Lower lobe of right lung (tissue), 2 donors: ENCODE results near the gene SIL1. TPM values are rescaled to one million over a fixed set of nuclear protein-coding genes. Genes with fewer than 3 reads are reported as not detected.

Source experiments
- ATAC-seq, 2 donors: fragments of 200-7000 bp; cut with Tn5 transposase; one replicate each; pipeline ENCODE4 v1.9.1; 2020 to 2022; ENCODE audit warnings: mild to moderate bottlenecking in 2 of 2, moderate library complexity in 2 of 2
- DNase-seq: peaks from one replicate; pipeline ENCODE4 v3.0.0-alpha.2; 2020
- H3K27ac ChIP-seq: fragments of 200-600 bp; one replicate; pipeline ENCODE4 v1.8.0; 2022
- H3K27me3 ChIP-seq: fragments of 200-600 bp; one replicate; pipeline ENCODE4 v1.8.0; 2022; ENCODE audit warnings: low read depth
- H3K36me3 ChIP-seq: fragments of 200-600 bp; one replicate; pipeline ENCODE4 v1.8.0; 2022; ENCODE audit warnings: mild to moderate bottlenecking
- H3K4me1 ChIP-seq: fragments of 200-600 bp; one replicate; pipeline ENCODE4 v1.8.0; 2022
- H3K4me3 ChIP-seq: fragments of 200-600 bp; one replicate; pipeline ENCODE4 v1.8.0; 2022; ENCODE audit warnings: mild to moderate bottlenecking
- H3K9me3 ChIP-seq: fragments of 200-600 bp; one replicate; pipeline ENCODE4 v1.8.0; 2022
- CTCF ChIP-seq: fragments of 200-600 bp; IDR thresholded peaks from one replicate; pipeline ENCODE4 v1.8.0; 2022; ENCODE audit warnings: antibody characterized with exemption, mild to moderate bottlenecking
- intact Hi-C: fragments of 100-400 bp; cut with DNase I; formaldehyde crosslinking; loops from one replicate; pipeline ENCODE4 v1.11.0; 2022
- total RNA-seq: library from RNA; stranded (reverse); fragmentation: NEBNext Ultra II Directional; extraction: Animal tissue kit (Norgen Biotek cat#: 25700); gene quantifications from one replicate; pipeline ENCODE4 v1.2.1, GENCODE V29; 2021
- donor health status: DM: no; HTN: yes; CAD: no; lungs with severe emphysema.

Gene SIL1
- total RNA-seq, 1 donor from 2014 or later: 40.6 TPM

GRCh38 chr5:138903130-138903775, 294.9 kb downstream of the SIL1 start:
- DNase-seq: no peak
- H3K4me3 ChIP-seq: no peak overlapping the region
- TF ChIP-seq CTCF: no peak
- no peaks in the 10 kb centered on the region for H3K27me3 ChIP-seq
- no peaks in the 10 kb centered on the region for H3K9me3 ChIP-seq
- H3K27ac ChIP-seq: no peak overlapping the region
- intact Hi-C loops: no loop called here
- ATAC-seq: no peak
- peaks cover 75% of the 10 kb centered on the region for H3K36me3 ChIP-seq
- peaks cover 25% of the 10 kb centered on the region for H3K4me1 ChIP-seq

DNA sequence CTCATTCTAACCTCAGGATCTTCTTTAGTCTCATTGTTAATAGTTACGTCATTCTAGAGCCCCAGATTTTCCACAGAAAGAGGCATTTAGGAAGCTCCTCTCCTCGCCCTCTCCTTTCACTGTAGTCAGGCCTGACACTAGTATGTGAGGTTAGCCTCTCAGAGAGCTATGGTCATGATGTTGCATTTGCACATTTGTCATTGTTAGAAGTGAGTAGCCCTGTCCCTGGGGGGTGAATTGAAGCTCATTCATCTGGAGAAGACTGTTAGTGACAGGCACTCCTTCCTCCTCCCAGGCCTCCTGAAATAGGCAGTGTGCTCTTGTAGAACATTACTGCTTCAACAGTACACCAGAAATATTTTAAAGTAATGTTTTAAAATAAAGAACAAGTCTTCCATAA, 296.5 kb downstream of the SIL1 start:
- DNase-seq (no peak), ATAC-seq (no peak)
- H3K36me3 ChIP-seq: peaks cover 63% of the 10 kb centered on the region
- intact Hi-C loops: no loop called here
- H3K4me3 ChIP-seq: no peak overlapping the region
- H3K4me1 ChIP-seq: peaks cover 25% of the 10 kb centered on the region
- H3K27ac ChIP-seq: no peak overlapping the region
- H3K9me3 ChIP-seq: no peaks in the 10 kb centered on the region
- no peaks in the 10 kb centered on the region for H3K27me3 ChIP-seq
- no peak for TF ChIP-seq CTCF

GRCh38 chr5:138900281-138900965, 297.7 kb downstream of the SIL1 start:
- Histone ChIP-seq H3K4me1 (peaks cover 25% of the 10 kb centered on the region), H3K27ac (no peak overlapping the region), H3K4me3 (no peak overlapping the region), H3K36me3 (peaks cover 50% of the 10 kb centered on the region), H3K27me3 (no peaks in the 10 kb centered on the region), H3K9me3 (no peaks in the 10 kb centered on the region)
- ATAC-seq: no peak
- intact Hi-C loops: no loop called here
- no peak for DNase-seq
- TF ChIP-seq CTCF: no peak

DNA sequence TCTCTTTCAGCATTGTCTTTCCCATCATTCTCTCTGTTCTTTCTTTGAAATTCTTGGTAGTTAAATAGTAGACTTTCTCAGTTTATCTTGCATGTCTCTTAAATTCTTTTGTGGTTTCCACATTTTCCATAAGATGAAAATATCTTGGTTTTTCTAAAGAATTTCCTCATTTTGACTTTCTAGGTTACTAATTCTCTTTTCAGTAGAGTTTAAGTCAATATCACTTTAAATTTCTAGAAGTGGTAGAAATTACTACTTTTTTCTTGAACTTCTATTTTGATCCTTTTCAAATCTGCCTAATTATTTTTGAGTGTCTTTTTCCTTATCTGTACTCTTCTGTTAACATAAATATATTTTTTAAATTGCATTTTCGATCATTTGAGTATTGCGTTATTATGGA, 299.4 kb downstream of the SIL1 start:
- intact Hi-C loops: no loop called here
- H3K27ac ChIP-seq: no peak overlapping the region
- H3K4me1 ChIP-seq: peaks cover 24% of the 10 kb centered on the region
- no peak for TF ChIP-seq CTCF
- no peaks in the 10 kb centered on the region for H3K27me3 ChIP-seq
- H3K36me3 ChIP-seq: peaks cover 34% of the 10 kb centered on the region
- H3K4me3 ChIP-seq: no peak overlapping the region
- H3K9me3 ChIP-seq: no peaks in the 10 kb centered on the region
- DNase-seq: no peak
- no peak for ATAC-seq

- peaks cover 20% of the 10 kb centered on the region for H3K4me1 ChIP-seq
- no peak for ATAC-seq
- no peak overlapping the region for H3K27ac ChIP-seq
- no peaks in the 10 kb centered on the region for H3K27me3 ChIP-seq
- intact Hi-C loops: no loop called here
- no peak overlapping the region for H3K4me3 ChIP-seq
- peaks cover 34% of the 10 kb centered on the region for H3K36me3 ChIP-seq
- no peaks in the 10 kb centered on the region for H3K9me3 ChIP-seq
- DNase-seq: no peak
- TF ChIP-seq CTCF: no peak
Observed at GRCh38 chr5:138898299-138898698, 299.9 kb downstream of the SIL1 start.

Other genes starting within 250 kb of the SIL1 start
- gene MATR3, start 95.4 kb upstream of the SIL1 start, total RNA-seq: 176 TPM
- 84.1 TPM for gene PAIP2, start 143.5 kb upstream of the SIL1 start, total RNA-seq
- gene SLC23A1, start 184.9 kb upstream of the SIL1 start, total RNA-seq: 1.4 TPM
- 7.8 TPM for gene MZB1, start 191.5 kb upstream of the SIL1 start, total RNA-seq
- 0.86 TPM for gene PROB1, start 196.7 kb upstream of the SIL1 start, total RNA-seq
- gene SPATA24, start 205.7 kb upstream of the SIL1 start, total RNA-seq: 3.5 TPM
- 10.0 TPM for gene DNAJC18, start 241.2 kb upstream of the SIL1 start, total RNA-seq